ENCODE data around the gene MTMR12. TPM values are rescaled to one million over a fixed set of nuclear protein-coding genes. Genes with fewer than 3 reads are reported as not detected.

MTMR12 gene
- total and polyA plus RNA-seq, 2 of the 13 experiments (the other 11 are each of a cell fraction or from before 2014, with no cell fraction given), result 23.4 to 36.6 TPM

DNA sequence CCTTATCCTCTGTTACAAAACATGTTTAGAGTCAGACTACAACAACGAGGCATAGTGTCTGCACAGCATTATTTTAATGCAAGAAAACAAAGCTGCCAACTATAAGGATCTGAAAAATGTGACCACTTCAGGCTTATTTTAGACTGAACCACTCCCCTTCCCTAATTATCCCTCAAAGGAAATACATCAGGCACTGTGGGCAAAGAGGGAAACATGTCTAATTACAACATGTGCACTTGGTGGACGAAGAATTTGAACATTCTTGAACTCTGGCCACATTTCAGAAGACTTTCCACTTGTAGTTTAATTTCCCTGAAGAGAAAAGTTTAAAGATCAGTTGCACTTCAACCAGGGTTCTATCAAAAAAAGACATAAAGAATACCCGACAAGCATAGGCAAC lies 3.8 kb downstream of the MTMR12 start (continued):
- TF ChIP-seq HNF1A (IDR thresholded peaks at IDR 0.05; ENCODE audit: low read depth) (no peak), HNF1A (CRISPR knock-in tag; IDR thresholded peaks at IDR 0.05; ENCODE audit: borderline replicate concordance) (no peak), ZKSCAN1 (IDR thresholded peaks at IDR 0.05; ENCODE audit: low read length) (no peak), SIX1 (CRISPR knock-in tag; IDR thresholded peaks at IDR 0.05; ENCODE audit: borderline replicate concordance) (no peak), POLR2G (IDR thresholded peaks at IDR 0.05; ENCODE audit: low read depth, low read length) (no peak), ZNF350 (CRISPR knock-in tag; IDR thresholded peaks at IDR 0.05; ENCODE audit: borderline replicate concordance, low read depth) (no peak), TBX3 (IDR thresholded peaks at IDR 0.05; ENCODE audit: borderline replicate concordance) (no peak), ZNF136 (CRISPR knock-in tag; IDR thresholded peaks at IDR 0.05; ENCODE audit: low read depth) (no peak), JDP2 (CRISPR knock-in tag; IDR thresholded peaks at IDR 0.05; ENCODE audit: borderline replicate concordance) (no peak), CENPT (CRISPR knock-in tag; IDR thresholded peaks at IDR 0.05; ENCODE audit: low read depth) (no peak)
- TF ChIP-seq, protein P1, sequence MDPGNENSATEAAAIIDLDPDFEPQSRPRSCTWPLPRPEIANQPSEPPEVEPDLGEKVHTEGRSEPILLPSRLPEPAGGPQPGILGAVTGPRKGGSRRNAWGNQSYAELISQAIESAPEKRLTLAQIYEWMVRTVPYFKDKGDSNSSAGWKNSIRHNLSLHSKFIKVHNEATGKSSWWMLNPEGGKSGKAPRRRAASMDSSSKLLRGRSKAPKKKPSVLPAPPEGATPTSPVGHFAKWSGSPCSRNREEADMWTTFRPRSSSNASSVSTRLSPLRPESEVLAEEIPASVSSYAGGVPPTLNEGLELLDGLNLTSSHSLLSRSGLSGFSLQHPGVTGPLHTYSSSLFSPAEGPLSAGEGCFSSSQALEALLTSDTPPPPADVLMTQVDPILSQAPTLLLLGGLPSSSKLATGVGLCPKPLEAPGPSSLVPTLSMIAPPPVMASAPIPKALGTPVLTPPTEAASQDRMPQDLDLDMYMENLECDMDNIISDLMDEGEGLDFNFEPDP (CRISPR knock-in tag; conservative IDR thresholded peaks at IDR 0.05), result no peak

Measured in HepG2 (cell line).